GM18870 (cell line): ENCODE data around the gene RXYLT1.
"Not testable (repeated sequence)": the region's sequence is repeated elsewhere in the genome, so short reads cannot be mapped to it uniquely, and the experiment has no call there.

Experiments used
- ATAC-seq: cut with Tn5 transposase; IDR thresholded peaks from one replicate; pipeline ENCODE4 v1.9.1; 2021; ENCODE audit warnings: moderate library complexity; ENCODE audit not compliant: unreplicated experiment

Gene RXYLT1, protein sequence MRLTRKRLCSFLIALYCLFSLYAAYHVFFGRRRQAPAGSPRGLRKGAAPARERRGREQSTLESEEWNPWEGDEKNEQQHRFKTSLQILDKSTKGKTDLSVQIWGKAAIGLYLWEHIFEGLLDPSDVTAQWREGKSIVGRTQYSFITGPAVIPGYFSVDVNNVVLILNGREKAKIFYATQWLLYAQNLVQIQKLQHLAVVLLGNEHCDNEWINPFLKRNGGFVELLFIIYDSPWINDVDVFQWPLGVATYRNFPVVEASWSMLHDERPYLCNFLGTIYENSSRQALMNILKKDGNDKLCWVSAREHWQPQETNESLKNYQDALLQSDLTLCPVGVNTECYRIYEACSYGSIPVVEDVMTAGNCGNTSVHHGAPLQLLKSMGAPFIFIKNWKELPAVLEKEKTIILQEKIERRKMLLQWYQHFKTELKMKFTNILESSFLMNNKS

DNA sequence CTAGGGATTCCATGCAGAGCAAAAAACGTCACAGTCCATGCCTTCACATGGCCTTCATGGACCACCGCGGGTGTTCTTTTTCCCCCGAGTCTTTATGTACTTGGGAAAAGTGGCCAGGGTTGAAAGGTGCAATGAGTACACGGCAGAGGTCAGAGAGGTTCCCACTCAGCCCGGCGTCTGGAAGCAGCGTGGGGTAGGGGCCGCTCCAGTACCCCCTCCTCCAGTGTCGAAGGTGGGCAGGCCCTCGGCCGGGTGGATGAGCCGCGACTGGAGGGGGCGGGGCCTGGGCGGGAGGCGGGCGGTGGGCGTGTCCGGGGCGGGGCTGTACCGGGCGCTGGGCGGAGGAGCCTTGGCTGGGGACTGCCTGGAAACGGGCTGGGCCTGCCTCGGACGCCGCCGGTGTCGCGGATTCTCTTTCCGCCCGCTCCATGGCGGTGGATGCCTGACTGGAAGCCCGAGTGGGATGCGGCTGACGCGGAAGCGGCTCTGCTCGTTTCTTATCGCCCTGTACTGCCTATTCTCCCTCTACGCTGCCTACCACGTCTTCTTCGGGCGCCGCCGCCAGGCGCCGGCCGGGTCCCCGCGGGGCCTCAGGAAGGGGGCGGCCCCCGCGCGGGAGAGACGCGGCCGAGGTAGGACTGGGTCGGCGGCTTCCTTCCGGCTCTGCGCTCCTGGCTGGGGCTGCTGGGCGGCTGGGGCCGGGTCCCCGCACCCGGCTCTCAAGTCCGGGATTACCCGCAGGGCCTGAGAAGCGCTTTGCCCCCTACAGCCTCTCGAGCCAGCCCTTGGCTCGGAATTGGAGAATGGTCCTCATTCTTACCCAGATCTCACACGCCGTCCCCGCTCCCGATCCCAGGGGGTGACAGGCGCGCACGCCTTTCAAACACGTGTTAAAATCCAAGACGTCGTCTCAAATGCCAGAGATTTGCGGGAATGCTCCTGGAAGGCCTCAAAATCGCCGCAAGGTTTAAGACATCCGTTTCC is at the start of gene RXYLT1:
Gene RXYLT1, plus strand, starts transcription at position 412 of the 984 bp plus-strand sequence. Its CDS starts 52 bp downstream, at position 464.
- ATAC-seq: peak; percentile 79

DNA sequence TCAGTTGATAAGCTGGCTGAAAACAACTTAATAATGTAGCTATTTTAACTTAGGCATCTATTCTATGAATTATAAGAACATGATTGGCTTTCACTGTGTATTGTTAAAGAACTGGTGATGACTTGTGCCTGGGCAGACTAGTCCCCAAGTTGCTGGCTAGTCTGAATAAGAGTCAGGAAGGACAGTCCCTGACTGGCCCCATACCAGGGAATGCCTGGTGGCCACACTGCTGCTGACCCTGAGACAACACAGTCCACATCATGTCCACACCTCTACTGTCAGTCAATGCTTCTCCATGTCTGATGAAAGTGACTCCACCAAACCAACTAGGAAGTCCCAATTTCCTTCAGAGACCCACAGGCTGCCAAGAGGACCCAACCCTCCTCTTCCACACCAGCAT is 46.9 kb upstream of the RXYLT1 start:
- ATAC-seq: not testable (repeated sequence)

DNA sequence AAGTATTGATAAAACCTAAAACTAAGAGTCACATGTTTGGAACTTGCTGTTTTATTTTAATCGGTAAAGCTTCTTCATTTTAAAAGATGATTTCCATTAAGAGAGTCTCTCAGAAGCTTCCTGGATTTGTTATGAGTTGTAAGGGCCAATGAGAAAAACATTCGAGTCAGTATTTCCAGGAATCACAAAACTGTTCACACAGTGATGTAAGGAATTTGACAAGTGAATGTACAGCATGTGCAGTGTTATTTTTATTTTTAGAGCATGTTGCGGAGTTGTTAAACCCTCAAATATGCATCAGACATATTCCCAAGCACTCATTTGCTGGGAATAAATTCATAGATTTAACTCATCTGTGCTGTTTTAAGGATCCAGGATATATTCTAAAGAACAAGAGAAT is 46.1 kb upstream of the RXYLT1 start:
- ATAC-seq: not testable (repeated sequence)

DNA sequence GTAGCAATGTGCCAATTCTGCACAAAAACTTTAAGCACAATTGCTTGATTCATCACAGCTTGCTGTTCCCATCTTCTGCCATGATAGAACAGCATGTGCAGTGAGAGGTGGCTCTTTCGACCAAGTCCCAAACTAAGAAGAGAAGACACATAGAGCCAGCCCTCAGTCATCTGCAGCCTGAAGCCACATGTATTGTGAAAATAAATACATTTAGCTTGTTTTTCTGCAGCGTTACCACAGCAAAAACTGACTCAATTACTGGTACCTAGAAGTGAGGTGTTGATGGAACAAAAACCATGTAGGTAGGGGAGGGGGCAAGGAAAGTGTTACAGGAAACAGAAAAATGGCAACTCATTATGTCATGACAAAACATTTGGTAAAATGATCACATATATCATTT is 39.2 kb upstream of the RXYLT1 start:
- ATAC-seq: not testable (repeated sequence)

DNA sequence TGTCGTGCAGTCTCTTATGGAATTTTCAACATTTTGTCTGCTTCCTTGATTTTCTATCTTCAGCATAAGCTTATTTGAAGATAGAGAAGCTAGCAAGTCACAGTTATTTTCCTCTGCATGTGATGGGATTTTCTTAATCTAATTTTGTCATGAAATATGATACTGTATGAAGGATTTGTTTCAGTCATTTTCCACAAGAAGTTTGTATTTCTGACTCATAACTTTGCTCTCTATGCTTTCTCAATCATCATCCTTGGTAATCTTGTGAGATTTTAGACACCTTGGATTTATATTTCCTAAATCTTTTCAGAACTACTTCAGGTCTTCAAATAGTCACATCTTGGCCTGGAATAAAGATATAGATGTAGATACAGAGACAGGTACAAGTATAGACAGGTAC is 38.3 kb upstream of the RXYLT1 start:
- not testable (repeated sequence) for ATAC-seq

DNA sequence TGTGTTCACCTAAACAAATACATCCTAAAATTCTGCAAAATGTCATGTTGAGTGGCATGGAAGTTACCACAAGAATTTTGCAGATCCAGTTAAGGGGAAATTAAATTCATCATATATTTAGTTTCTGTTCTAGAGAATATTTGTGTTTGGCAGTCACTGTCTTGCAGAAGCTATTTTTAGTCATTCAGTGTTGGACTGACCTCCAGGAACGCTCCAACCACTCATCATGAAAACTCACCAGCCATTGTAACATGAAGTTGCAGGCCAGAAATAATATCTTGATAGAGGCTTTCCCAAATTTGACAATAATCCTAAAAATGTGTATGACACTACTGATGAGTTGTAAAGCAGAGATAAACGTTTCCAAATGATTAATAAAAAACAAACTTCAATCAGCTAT is 35.6 kb upstream of the RXYLT1 start:
- not testable (repeated sequence) for ATAC-seq

DNA sequence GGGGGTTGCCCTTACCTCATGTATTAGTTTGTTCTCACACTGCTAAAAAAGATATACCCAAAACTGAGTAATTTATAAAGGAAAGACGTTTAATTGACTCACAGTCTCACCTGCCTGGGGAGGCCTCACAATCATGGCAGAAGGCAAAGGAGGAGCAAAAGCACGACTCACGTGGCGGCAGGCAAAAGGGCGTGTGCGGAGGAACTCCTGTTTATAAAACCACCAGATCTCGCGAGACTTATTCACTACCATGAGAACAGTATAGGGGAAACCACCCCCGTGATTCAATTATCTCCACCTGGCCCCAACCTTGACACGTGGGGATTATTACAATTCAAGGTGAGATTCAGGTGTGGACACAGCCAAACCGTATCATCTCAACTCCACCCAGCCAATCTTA is 33.2 kb upstream of the RXYLT1 start:
- ATAC-seq: not testable (repeated sequence)

DNA sequence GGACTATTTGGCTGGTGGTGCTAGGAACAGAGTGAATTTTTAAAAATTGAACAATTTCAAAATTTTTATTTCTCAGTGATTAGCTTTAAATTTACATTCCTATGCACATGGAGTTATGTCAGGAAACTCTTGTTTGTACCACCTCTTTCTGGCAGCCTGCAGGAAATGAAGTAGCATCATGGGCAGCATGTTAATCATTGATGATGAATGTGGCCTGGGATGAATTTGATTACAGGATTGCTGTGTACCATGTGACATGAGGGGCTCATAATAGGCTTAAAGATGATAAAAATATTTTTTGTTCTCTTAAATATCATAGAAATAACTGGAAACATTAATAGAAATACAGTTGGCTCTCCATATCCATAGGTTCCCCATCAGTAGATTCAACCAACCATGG is 32.6 kb upstream of the RXYLT1 start:
- not testable (repeated sequence) for ATAC-seq

DNA sequence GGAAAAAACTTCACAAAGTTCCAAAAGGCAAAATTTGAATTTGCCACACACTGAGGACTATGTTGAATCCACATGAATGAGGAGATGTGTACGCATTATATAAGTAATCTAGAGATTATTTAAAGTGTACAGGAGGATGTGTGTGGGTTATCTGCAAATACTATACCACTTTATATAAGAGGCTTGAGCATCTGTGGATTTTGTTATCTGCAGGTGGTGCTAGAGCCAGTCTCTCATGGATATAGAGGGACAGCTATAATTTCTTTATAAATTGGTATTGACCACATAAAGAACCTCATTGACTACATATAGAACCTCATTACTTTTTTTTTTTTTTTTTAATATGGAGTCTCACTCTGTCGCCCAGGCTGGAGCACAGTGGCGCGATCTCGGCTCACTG is 32.2 kb upstream of the RXYLT1 start:
- ATAC-seq: no peak

DNA sequence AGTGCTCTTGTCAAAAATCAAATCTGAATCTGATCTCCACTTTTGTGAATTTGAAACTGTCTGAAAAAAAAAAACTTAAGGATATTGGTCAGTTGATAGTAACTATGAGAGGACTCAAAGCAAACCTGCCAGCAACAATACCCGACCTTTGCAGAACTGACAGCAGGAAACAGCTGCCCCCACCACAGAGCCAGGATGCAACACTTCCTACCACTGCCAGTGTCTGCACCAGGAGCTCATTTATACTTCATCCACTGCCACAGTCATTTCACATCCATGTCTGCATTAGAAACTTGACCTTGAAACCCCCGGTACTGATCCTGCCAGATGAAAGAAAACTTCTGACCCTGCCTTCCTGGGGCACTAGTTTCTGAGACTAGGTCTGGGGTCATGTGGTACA is 27.4 kb upstream of the RXYLT1 start:
- ATAC-seq: no peak

DNA sequence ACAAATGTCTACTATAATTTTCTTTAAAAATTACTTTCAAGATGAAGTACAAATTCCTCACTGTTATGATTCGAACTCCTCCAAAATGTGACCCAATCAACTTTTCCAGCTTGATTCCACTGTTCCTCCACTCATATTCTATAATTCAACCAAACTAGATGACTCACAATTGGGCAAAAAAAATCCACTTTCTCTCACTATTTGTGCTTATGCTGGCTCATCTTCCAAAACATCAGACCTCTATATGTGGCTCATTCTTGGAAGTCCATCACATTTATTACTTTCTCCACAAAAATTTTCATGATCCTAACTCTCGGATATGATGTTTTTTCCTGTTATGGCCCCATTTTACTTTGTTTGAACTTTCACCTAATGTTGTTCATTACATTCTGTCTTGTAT is 26.9 kb upstream of the RXYLT1 start:
- ATAC-seq: no peak

DNA sequence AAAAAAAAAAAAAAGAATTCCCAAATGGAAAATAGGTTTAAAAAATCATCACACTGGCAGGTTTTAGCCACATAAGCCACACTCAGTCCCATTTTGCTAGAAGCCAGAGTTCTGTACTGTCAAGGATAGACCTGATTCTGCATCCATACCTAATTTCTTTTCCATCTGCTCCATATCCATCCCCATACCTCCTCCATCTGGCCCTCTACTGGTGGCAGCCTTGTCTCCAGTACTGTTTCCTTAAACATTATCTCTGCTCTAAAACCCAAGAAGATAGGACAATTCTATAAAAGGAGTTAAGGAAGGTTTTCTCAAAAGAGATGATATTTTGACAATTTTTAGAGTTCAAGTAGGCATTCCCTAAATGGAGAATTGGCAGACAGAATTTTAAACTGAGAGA is 26.0 kb upstream of the RXYLT1 start:
- ATAC-seq: no peak

DNA sequence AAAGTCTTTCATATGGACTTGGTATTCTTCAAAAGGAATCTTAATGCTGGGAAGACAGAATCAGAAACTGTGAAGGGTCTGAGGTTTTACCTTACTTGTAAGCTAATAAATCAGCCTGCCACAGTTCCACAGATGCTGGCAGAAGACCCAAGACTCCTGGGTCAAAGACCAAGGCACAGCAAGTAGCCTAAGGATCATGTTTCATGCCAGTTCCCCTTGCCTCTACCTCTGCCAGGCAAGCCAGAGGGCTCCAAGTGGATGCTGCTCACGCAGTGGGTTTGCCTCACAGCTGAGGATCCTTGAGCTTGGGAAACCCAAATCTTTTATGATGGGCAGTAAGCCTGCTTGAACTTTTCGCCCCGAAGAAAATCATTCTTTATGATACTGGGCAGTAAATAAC is 15.2 kb upstream of the RXYLT1 start:
- ATAC-seq: no peak

DNA sequence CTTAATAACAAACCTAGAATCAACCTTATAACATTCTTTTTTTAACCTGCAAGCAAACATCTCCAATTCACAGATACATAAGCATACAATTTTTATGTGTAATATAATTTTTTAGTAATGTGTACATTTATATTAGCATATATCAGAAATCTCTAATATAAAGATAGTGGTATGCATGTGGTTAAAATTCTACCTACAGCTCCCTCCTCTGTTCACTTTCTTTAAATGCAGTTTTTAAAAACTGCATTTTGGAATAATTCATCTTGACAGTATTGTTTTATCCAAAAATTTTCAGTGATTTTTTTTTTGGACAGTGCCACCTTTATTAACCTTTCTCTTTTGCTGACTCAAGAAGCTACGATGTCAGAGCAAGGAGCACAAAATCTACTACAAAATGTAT is 13.2 kb upstream of the RXYLT1 start:
- no peak for ATAC-seq

DNA sequence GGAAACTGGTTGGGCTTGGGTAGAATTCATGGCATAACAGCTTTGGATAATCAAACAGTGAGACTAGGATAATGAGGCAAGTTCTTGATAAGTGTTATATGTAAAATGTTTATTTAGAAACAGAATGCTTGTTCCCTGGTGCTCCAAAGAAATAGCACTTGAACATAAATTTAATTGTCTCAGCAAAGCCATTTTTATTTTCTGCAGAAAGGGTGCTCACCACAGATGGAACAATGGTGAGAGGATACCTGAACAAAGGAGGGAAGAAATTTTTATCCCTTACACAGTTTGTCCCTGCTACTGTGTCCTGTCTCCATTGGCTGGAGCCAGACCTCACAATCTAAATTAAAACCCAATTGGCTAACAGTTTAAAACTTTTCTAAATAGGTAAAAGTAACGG is 9.3 kb upstream of the RXYLT1 start:
- ATAC-seq: no peak

DNA sequence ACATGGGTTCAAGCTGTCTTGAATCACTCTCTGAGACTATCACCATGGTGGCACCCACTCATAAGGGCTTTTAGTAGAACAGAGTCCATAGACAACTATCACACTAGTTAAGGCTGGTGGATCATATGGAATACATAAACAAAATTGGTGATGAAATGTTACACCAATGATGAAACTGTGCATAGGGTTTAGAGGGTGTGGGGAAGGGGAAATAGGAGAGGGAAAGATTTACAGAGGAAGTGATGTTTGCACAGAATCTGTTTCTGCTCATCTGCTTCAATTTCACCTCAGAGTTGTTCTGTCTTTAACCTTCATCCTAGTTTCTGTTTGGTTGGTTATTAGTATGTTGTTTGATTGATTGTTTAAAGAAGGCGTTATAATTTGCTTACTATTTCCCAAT is 2.4 kb upstream of the RXYLT1 start:
- no peak for ATAC-seq

DNA sequence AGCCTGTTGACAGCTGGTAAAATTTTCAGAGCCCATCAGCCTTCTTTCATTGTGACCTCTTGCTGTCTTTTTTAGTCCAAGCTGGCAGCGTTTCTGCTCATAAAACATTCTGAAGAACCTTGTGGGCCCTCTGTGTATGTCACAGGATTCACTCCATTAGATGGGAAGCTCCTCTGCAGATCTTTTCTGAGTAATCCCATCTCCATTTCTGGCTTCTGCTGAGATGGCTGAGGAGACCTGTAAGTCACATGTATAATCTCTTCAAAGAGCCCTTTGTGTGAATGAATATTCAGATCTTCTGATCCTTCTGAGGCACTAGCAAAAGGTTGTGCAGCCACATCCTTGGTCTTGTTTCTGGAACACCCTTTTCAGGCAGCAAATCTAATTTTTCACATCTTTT is 2.8 kb downstream of the RXYLT1 start:
- ATAC-seq: no peak

DNA sequence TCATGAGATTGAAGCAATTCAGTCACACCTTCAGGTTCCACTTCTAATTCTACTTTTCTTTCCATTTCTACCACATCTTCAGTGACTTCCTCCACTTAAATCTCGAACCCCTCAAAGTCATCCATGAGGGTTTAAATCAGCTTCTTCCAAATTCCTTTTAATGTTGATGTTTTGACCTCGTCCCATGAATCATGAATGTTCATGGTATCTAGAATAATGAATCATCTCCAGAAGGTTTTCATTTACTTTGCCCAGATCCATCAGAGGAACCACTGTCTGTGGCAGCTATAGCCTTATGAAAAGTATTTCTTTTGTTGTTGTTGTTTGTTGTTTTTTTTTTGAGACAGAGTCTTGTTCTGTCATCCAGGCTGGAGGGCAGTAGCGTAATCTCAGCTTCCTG is 7.6 kb downstream of the RXYLT1 start:
- no peak for ATAC-seq

DNA sequence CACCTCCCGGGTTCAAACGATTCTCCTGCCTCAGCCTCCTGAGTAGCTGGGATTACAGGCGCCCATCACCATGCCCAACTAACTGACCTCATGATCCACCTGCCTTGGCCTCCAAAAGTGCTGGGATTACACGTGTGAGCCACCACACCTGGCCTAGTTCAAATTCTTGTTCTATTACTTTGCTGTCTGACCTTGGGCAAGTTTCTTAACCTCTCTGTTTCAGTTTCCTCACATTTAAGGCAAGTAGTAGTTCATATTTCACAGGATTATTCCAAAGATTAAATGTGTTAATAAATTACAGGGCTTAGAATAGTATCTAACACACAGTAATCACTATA is 10.9 kb downstream of the RXYLT1 start:
- no peak for ATAC-seq

DNA sequence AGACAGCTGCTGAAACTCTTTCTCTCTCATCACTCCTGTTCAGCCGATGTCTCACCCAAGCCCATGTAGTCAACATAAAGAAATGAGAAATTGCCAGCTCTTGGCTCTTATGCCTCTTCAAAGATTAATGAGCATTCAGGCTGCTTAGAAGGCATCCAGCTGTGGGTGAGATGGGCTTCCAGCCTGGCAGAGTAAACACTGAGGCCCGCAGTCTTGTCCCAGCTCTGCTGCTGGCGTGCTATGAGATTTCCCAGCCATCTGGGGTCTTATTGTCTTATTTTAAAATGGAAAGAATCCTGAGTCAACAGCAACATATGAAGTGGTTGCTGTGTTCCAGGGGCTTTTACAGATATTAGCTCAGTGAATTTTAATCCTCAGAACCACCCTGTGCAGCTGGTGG is 12.6 kb downstream of the RXYLT1 start:
- ATAC-seq: no peak

DNA sequence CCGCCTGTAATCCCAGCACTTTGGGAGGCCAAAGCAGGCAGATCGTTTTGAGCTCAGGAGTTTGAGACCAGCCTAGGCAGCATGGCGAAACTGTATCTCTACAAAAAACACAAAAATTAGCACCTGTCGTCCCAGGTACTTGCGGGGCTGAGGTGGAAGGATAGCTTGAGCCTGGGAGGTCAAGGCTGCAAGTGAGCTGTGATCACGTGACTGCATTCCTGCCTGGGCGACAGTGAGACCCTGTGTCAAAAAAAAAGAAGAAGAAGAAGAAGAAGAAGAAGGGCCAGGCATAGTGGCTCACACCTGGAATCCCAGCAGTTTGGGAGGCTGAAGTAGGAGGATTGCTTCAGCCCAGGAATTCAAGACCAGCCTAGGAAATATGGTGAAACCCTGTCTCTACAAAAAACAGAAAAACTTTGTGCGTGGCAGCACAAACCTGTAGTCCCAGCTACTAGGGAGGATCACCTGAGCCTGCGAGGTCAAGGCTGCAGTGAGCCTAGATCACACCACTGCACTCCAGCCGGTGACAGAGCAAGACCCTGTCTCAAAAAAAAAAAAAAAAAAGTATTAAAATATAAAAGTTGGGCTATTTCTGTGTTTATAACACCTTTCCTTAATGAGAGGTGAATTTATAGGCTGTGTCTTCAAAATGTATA is 15.5 kb downstream of the RXYLT1 start:
- no peak for ATAC-seq
